GM19452 (cell line): Measurements from ENCODE around the gene ZNF480.
"Not testable (repeated sequence)": the region's sequence is repeated elsewhere in the genome, so short reads cannot be mapped to it uniquely, and the experiment has no call there.

Experiments
- ATAC-seq: cut with Tn5 transposase; IDR thresholded peaks from one replicate; pipeline ENCODE4 v1.9.1; 2021; ENCODE audit not compliant: unreplicated experiment

Gene ZNF480

DNA sequence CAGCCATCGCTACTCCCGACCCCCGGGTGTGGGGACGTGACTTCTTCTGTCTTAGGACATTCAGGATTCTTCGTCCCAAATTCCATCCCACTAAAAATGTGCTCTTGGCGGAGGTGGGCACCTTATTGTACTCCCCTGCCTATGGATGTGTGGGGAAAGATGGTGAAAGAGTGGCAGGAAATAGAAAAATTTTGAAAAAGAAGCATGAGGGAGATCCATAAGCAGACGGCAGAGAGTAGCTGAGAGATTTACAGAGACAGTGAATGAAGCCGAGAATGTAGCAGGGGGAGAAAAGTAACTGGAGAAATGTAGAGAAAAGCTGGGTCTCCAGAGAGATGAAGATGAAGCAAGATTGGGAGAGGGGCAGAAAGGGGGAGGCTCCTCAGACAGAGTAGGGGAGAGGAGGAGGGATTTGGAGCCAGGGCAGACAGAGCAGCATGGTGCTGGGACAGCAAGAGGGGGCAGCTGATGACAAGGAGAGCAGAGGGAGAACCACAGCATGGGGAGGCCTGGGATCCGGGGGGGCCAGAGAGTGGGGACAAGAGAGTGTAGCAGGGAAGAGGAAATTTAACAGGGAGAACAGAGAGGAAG is 39.9 kb downstream of the ZNF480 start:
- no peak for ATAC-seq

DNA sequence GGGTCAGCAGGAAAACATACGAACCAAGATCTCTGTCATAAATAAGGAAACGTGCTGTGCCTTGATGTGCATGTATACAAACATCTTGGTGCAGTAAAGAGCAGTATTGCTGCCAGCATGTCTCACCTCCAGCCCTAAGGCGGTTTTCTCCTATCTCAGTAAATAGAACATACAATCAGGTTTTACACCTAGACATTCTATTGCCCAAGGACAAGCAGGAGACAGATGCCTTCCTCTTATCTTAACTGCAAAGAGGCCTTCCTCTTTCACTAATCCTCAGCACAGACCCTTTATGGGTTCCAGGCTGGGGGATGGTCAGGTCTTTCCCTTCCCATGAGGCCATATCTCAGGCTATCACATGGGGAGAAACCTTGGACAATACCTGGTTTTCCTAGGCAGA is 42.1 kb downstream of the ZNF480 start:
- not testable (repeated sequence) for ATAC-seq

GRCh38 chr19:52343548-52343947 is 46.6 kb downstream of the ZNF480 start:
- no peak for ATAC-seq

DNA sequence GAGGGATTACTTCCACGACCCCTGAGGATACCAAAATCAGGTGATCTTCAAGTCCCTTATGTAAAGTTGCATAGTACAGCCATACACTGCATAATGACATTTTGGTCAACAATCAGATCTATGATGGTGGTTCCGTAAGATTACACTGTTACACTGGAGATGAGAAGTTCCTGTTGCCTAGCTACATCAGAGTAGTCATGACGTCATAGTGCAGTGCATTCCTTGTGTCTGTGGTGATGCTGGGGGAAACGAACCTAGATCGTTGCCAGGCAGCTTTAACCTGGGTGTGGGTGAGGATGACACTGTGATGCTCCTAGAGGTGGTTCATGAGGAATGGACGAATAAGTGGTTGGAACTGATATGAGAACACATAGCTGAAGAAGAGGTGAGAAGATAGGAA is 48.2 kb downstream of the ZNF480 start:
- ATAC-seq, result no peak

GRCh38 chr19:52351512-52351911 is 54.5 kb downstream of the ZNF480 start:
- no peak for ATAC-seq

GRCh38 chr19:52366414-52366824 is 69.5 kb downstream of the ZNF480 start:
- ATAC-seq, result no peak

DNA sequence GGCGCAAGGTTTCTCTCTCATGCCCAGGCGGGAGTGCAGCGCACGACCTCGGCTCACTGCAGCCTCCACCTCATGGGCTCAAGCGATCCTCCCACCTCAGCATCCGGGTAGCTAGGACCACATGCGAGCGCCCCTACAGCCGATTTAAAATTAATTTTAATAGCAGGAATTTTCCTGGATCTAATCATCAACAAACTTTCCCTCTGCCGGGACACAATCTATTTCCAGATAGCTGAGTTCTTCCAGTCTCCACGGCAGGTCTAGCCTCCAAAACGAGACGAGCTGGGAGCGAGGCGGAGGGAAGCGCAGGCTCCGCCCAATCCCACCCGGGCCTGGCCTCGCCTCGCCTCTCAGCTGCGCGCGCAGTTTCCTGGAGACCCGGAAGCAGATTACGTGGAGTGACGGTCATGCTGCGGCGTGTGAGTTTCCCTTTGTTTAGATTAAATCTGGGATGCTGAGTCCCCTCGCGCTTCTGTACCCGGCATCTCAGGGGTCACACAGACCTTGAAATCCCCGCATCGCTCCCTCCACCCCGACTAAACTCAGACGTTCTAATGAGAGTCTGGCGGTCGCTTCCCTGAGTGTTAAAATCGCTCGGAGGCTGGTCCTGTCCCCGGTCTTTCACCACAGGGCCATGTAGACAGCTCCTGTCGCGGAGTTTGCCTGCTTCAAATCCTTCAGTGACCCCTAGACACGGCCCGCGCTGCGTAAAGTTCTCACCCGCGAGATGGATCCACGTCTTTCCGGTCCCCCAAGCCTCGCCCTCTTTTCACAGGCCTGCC is 72.8 kb downstream of the ZNF480 start, which contains the start of gene ZNF880:
Gene ZNF880 (plus strand): TSS at position 365 of the 782 bp plus-strand sequence. CDS start 43 bp downstream, at position 408.
- peak; percentile 88 for ATAC-seq

DNA sequence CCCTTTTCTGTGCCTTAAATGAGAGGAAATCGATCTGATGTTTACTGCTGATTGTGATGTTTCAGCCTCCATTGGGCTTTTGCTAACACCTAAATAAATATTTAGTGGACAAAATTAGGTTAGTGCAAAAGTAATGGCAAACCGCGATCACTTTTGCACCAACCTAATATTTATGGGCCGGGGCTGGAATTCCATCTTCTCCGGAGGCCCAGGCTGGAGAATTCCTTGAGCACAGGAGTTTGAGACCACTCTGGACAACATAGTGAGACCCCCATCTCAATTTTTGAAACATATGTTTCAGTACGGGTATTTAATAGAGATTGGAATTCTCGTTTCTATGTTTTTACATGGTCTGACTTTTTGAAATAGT is 73.4 kb downstream of the ZNF480 start:
- ATAC-seq, result no peak
